ENCODE data around the gene PGC.

The PGC gene

DNA sequence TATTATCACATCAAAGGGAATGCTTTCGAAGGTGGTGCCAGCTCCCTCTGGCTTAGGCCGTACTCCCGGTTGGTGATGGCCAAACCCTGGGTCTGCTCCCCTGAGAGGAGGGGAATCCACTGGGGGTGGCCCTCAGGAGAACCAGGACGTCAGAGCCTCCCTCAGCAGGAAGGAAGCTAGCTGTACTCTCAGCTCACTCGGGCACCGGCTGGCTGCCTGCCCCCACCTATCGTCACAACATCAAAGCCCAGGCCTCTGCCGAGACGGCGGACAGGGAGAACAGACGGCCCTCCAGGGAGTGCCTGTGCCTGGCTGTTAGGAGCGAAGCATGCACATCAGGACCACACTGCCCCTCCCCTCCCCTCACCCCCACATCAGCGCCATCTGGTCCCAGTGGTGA is 9.2 kb upstream of the PGC start:
- in situ Hi-C loops (cut with MboI; ENCODE audit: low pct_unique_long_range_greater_than_20kb, low sequenced_read_pairs): no loop called here

DNA sequence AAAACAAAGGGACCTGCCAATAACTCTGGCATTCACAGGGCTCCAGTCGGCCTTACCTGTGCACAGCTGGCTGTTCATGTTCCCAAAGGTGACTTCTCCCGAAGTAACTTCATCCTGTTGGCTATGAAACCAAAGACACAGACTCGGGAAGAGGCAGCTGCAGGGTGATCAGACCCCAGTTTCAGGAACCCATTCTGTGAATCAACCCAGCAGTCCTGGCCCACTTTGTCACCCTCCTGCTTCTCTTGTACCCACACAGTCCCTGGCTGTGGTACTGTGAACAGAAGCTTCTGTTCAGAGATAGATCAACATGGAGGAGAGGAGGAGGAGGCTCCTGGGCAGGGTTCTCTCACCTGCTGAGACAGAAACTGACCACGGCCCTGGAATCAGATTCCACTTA is 8.7 kb upstream of the PGC start:
- no peak for DNase-seq
- in situ Hi-C loops (cut with MboI; ENCODE audit: low pct_unique_long_range_greater_than_20kb, low sequenced_read_pairs): no loop called here

More for the DNA sequence above, 9.2 kb upstream of the PGC start:
- no peak for DNase-seq

DNA sequence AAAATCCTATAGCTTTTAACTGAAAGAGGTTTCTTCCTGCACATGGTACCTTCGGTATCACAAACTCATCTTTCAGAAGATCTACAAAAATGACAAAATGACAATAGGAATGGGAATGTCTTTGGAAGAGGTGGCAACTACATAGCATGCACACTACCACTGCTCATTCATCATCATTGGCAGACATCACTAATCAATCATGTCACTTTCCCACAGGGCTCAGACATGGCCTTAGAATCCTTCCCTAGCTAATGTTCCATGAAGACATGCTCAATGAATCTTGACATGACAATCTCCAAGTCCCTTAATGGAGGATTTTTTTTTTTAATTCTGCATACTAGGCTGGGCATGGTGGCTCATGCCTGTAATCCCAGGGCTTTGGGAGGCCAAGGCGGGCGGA is 3.2 kb upstream of the PGC start:
- in situ Hi-C loops (cut with MboI; ENCODE audit: low pct_unique_long_range_greater_than_20kb, low sequenced_read_pairs): no loop called here
- no peak for DNase-seq

DNA sequence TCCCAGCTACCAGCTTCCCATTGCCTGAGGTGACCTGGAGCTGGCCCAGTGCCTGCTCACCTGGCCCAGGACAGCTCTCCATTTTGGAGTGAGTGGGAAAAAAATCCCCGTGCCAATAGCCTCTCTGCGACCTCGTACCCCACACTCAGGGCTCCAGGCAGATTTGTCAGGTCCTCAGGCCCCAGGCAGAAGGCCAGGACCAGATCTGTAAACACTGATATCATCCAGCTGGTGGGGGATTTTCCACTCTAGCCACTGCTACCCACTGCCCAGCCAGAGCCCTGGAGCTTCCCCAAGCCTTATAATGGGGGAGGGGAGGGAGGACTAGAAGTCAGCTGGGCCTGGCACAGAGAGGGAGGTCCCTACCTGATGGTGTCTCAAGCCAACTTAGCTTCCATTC is 1.3 kb upstream of the PGC start:
- in situ Hi-C loops (cut with MboI; ENCODE audit: low pct_unique_long_range_greater_than_20kb, low sequenced_read_pairs): no loop called here
- no peak for DNase-seq

DNA sequence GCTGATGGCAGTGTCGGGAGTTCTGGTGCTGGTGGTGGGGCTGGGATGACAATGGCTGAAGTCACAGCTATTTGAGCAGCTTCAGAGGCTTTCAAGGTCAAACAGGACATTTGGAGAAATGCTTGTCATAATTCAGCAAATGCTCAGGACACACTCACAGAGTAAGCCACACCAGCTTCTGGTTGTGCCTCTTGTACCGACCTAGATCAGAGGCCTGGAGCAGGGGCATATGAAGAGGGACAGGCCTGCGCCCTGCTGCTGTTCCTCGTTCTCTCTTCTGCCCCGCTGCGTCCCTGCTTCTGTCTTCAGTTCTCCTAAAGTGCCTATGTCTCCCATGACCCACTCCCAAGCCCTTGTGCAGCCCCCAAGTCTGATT is 893 bp upstream of the PGC start:
- DNase-seq: no peak
- in situ Hi-C loops (cut with MboI; ENCODE audit: low pct_unique_long_range_greater_than_20kb, low sequenced_read_pairs): no loop called here

DNA sequence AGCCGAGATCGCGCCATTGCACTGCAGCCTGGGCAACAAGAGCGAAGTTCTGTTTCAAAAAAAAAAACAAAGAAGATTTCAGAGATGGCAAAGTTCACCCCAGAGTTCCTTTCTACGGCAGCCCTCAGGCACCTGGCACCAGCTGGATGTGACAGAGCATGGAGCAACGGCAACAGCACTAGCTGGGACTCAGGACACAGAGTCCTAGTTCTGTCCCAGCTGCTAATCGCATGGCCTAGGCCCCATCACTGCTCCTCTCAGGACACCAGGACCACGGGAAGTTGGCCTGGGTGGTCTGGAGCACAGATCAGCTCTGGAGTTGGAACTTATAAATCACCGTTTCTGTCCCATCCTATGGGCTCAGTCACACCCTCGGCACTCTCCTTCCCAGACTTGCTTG is 1.1 kb downstream of the PGC start:
- DNase-seq: no peak
- in situ Hi-C loops (cut with MboI; ENCODE audit: low pct_unique_long_range_greater_than_20kb, low sequenced_read_pairs): no loop called here

DNA sequence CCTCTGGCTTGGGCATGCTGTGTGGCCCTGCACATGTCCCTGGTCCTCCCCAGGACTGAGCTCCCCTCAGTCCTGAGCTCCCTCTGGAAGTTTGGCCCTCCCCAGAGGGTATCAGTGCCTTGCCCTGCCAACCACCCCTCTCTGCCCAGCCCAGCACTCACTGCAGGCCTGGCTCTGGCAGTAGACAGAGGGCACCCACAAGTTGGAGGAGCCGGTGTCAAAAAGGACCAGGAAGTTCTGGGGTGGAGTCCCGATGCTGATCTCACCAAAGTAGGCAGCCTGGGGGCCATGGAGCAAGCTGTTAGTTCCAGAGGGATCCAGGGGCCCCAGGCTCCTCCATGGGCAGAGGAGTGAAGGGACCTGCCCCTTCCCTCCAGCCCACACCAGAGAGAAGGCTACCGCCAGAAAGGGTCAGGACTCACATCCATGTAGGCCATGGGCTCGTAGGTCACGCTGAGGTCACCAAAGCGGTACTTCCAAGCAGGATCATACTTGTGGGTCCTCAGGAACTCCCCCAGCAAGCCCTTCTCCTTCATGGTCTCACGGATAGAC is 2.9 kb downstream of the PGC start:
- no peak for DNase-seq
- in situ Hi-C loops (cut with MboI; ENCODE audit: low pct_unique_long_range_greater_than_20kb, low sequenced_read_pairs): no loop called here

DNA sequence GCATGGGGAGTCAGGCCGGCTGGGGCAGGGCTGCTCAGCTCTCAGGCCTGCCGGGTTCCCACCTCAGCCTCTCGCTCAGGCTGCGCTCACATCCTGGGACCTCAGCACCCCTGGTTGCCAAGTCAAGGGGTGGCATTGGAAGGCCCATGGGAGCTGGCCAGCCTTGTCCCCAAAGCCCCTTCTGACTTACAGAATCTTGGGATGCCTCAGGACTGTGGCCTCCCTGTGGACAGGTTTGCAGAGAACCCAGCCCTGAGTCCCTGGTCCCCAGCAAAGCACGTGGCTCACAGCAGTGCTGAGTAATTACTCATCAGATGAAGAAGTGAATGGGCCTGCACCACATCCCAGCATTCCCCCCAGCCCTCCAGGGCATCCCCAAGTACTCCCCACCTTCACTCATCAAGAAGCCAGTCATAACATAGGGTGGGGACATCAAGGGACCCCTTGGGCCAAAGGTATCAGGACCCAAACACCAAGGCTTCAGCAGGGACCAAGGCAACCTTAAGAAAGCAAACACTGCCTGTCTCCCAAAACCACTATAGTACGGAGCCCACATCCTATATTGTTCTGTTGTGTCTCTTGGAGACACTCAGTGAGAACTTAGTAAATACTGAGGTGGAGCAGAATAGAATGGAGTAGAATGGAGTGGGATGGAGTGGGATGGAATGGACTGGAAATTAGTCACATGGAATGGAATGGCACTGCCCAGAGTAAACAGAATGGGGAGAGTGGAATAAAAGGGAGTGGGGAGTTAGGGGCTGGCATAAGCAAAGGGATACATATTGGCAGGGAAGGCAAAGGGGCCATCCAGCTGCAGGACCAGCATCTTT is 3.6 kb downstream of the PGC start:
- in situ Hi-C loops (cut with MboI; ENCODE audit: low pct_unique_long_range_greater_than_20kb, low sequenced_read_pairs): no loop called here
- no peak for DNase-seq

DNA sequence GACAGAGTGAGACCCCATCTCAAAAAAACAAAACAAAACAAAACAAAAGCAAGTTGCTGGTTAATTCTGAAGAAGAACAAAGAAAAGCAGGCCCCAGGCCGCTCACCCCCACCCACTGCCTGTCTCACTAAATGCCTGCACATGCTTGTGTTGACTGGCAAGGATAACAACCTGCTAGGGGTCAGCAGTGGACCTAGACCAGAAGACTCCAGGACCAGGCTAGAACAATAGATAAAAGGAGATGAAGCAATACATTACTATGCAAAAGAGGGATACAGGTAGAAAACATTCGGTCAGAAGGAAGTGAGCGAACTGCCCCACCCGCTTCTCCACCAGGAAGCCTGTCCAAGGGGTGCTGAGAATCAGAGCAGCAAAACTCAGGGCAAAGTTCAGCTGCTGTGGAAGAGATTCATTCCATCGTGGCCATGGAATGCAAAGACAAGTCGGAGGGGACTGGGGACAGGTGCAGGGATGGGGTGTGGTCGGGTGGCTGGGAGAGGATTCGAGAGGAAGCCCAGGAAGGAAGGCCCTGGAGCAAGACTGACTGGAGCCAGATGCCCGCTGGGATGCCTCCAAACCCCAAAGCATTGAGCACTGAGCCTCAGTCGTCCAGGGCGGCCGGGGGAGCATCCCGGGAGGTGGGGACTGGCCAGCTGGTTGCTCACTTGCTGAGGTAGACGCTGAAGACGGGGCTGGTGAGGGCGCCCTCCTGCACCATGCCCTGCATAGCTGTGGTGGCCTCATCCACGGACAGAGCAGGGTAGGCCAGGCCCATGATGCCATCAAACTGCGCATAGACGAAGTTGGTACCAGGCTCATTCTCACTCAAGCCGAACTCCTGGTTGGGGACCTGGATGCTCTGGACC is 5.3 kb downstream of the PGC start:
- DNase-seq: no peak
- in situ Hi-C loops (cut with MboI; ENCODE audit: low pct_unique_long_range_greater_than_20kb, low sequenced_read_pairs): no loop called here

DNA sequence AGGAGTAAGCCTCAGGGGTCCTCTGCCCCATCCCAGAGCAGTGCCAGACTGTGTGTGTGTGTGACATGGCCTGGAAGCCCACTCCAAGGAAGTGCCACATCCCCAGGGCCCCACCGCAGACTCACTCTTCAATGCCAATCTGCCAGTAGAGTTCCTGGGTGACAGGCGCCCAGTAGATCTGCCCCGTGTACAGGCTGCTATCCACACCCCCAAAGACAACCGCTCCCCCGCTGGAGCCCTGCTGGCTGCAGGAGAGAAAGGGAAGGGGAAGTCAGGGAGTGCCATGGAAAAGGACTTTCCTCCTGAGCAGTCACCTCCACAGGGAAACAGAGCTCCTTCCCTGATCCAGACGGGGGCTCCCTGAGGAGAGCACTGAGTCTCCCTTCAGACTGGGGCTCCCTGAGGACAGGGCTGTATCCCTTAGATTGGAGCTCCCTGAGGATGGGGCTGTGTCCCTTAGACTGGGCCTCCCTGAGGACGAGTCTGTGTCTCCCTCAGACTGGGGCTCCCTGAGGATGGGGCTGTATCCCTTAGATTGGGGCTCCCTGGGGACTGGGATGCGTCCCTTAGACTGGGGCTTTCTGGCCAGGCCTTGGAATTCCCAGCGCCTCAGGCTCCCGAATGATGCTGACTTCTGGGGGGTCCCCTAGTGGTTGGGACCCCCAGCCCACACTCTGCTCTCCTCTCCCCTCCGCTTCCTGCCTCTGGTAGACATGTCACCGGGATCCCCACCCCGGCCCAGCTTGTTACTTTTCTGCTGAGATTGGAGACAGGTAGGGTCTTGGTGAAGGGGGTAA is 6.6 kb downstream of the PGC start:
- no peak for DNase-seq
- in situ Hi-C loops (cut with MboI; ENCODE audit: low pct_unique_long_range_greater_than_20kb, low sequenced_read_pairs): no loop called here

DNA sequence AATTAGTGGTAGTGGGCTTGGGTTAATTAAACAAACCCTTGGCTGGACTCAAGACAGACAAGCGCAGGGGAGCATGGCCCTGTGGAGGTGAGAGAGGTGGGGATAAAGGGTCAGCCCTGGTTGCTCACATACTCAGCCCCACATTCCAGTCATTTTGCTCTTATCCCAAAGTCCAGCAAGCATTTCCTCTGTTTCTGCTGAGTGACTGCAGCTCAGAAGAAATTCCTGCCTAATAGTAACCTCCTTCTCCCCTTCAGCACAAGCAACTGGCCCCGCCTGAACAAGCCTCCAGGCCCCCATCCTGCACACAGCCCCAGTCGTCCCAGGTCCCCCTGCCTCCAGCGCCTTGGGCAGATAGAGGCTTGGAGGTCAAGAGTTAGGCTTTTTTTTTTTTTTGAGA is 8.2 kb downstream of the PGC start:
- no peak for DNase-seq
- in situ Hi-C loops (cut with MboI; ENCODE audit: low pct_unique_long_range_greater_than_20kb, low sequenced_read_pairs): no loop called here

DNA sequence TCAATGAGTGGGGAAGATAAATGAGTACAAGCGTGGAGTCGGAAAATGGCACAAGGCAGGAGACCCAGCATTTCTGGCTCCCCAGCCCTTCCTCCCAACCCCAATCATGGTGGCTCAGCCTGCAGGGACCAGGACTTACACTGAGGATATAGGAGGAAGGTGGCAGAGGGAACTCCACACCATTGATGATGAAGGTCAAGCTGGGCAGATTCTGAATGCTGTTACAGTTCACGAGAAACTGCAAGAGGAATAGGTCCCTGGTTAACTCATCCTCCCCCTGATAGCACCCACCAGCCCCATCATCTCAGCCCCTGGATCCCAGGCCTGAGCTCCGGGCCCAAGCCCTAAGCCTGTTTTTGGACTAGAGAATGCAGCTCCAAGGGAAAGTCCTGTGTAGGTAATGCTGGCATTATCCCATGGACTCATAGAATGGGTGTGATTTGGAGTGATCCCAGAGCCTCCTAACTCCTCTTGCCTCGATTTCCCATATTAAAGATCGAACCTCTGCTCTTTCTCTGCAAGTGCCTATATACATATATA is 9.5 kb downstream of the PGC start:
- DNase-seq: no peak
- in situ Hi-C loops (cut with MboI; ENCODE audit: low pct_unique_long_range_greater_than_20kb, low sequenced_read_pairs): no loop called here

DNA sequence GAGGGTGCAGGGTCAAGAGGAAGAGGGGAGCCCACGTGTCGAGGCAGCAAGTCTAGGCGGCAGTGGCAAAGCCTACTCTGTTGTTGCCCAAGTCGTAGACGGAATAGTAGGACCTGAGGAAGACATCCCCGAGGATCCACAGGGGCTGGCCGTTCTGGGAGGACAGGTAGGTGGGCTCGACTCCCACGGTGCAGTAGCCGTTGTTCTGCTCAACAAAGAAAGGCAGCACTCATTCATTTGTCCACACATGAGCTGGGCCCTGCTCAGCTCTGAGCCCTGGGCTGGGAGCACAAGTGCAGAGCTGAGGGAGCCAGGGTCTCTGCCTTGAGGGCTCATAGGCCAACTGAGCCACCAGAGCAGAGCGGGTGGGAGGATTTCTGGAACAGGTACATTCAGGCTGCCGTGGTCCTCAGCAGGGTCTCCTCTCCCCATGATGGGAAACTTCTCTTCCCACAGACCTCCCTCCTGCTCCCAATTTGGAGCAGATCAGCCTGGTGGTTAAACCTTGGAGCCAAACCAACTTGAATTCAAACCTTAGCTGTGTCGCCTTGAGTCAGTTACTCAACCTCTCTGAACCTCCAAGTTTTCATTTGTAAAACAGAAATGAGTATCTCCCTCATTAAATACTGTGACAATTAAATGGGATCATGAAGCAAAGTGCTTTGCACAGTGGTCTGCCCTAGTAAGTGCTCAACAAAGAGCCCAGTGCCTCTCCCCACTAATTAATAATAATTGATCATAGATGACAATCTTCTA is 10.2 kb downstream of the PGC start:
- in situ Hi-C loops (cut with MboI; ENCODE audit: low pct_unique_long_range_greater_than_20kb, low sequenced_read_pairs): no loop called here
- no peak for DNase-seq

DNA sequence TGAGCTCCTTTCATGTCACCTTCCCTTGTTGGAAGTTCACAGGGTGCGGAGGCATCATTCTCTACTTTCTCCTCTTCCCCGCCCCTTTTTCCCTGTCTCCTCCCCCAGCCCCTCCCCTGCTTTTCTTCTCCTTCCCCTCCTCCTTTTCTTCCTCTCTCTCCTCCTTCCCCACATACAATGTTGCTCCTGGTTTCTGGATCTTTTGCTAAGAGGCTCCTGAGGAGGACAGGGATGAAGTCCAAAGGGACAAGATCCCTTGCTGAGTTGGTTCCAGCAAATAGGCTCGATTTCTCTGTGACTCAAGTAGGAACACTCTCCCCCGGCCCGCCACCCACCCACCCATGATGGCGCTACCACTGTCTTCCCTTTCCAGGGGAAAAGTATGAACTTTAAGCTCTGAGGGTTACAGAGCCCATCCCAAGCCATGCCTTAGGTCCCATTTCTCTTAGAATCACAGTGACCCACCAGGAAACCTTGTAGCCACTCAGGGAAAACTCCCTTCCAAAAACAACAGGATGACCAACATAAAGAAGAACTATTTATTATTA is 10.9 kb downstream of the PGC start:
- in situ Hi-C loops (cut with MboI; ENCODE audit: low pct_unique_long_range_greater_than_20kb, low sequenced_read_pairs): no loop called here
- DNase-seq: no peak

DNA sequence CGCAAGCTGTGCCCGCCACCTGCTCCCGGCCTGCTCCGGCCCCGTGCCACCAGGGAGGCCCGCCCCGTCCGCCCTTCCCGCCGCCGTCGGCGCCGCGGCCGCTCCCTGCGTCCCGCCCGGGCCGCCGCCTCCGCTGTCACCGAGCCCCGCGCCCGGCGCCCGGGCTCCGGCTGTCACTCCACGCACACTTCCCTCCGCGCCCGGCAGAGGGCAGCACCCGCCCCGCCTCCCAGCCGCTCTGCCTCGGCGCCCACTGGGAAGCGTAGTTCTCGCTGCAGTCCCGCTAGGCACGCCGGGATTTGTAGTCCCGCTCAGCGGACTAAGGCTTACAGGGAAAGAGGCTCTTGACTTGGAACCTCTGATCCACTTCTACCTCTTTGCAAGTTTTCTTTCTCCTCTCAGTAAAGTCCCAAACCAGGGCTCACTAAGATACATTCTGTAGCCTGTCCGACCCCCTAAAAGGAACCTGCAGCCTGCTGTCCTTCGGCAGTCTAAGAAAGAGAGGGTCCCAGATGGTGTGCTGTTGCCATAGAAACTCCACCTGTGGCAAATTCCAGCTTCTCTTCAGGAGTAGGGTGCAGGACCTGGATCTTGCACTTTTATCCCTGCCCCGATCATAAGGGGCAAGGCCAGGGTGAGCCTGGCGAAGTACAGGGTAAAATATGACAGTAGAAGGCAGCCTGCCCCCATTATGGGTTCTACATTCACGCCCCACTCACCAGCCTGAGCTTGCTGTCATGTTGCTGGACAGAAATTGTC is 11.6 kb downstream of the PGC start, which contains the start of gene TFEB:
Gene TFEB (minus strand): TSS at position 182 of the 759 bp plus-strand sequence. CDS start 44,395 bp downstream, outside the sequence.
- peak; percentile 91 for DNase-seq
- in situ Hi-C loops (cut with MboI; ENCODE audit: low pct_unique_long_range_greater_than_20kb, low sequenced_read_pairs): no loop called here

DNA sequence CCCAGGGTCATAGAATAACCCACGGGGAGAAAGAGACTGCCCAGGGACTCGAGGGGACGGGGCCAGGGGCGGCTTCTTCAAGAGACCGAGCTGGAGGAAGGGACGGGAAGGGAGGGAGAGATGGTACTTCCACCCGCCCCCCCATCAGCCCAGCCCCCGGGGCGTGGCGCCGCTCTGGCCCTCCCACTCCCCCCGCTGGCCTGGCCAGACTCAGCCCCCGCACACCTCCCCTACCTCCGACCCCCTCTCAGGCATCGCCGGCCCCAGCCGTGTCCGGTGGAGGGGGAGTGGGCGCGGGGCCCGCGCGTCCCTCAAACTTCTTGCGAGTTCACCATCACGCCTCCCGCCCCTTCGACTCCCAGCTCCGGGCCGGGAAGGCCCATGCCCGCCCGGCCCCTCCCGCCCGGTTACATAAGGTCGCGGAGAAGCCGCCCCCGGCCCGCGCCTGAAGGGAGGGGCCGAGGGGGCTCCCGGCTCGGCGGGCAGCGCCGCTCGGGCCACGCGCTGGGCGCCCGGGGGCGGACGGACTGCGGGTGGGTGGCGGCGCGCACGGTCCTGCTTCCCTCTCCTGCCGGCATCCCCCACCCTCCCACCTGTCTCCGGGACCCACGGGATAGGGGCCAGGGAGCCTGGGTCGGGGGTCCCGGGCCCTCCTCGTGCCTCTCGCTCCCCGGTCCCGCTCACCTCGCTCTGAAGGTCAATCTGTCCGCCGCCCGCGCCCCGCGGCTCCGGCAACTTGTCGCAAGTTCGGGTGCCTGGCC is 12.4 kb downstream of the PGC start:
- peak; percentile 70 for DNase-seq
- in situ Hi-C loops (cut with MboI; ENCODE audit: low pct_unique_long_range_greater_than_20kb, low sequenced_read_pairs): no loop called here

All from KBM-7 (cell line).